COLO668 (cell line): Measurements from ENCODE around the gene COP1.

ENCODE experiments used
- DNase-seq: peaks from one replicate; lab custom pipeline; 2025; ENCODE audit not compliant: unreplicated experiment; lab: John Stamatoyannopoulos, UW

Gene COP1

DNA sequence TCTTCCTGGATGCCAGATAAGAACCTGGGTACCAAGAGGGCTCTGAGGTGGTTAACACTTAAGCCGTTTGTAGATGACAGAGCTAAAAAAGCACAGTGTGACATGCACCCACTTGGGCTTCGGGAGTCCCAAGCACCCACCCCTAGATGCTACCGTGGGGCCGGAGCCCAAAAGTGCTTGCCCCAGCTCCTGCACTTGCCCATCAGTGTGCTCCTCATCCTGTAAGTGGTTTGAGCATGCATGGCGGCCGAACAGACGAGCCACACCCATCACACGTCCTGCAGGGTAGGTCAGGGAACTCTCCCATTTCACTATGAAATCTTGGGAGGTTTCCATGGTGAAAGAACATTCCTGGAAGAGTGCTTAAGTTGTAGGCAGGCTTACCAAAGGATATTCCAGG lies 304.8 kb downstream of the COP1 start:
- no peak for DNase-seq

DNA sequence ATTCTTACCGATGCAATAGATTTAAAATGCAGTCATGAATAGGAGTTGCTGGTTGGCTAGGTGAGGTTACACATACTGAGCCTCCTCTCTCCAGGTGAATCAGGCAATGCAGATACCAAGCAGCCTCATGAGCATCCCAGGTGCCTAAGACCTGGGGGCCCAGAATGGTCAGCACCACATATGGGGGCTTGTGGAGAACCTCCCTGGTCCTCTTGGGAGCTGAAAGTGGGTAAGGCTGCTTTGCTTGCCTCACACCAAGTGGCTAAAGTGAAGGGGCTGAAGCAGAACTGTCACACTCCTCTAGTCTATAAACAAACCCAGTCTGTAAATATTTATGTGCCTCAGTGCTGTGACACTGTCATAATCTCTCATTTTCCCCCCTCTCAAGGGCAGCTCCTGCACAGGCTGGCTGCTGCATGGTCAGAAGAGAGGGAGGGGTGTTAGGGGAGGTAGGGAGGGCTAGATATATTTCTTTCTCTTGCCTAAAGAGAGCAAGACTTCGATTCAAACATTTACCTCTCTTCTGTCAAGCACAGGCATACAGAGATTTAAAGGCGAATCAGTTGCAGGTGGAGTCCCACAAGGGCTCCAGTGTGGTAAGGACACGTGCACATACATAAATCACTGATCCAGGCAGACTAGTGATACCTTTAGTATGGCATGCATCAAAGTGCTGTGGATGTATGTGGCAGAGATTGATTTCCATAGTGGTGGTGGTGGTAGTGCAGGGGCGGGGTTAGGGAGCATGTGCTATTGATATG lies 305.8 kb downstream of the COP1 start:
- DNase-seq, result no peak

DNA sequence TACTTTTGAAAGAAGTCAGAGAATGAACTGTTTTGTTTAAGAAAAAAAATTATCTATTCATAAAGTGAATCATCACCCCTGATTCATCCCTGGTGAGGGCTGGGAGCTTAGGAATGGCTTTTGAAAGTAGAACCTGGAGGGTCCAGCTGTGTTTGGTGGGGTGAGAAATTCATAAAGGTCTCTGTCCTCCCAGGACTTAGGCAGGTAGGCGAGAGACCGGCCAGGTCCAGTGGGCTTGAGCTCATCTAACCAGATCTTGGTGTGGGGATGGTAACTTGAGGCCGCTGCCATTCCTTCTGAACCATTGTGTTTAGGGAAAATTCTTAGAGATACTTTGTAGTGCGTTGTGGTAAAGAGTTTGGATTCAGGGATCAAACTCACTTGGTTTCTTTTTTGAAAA lies 306.9 kb downstream of the COP1 start:
- DNase-seq, result no peak

DNA sequence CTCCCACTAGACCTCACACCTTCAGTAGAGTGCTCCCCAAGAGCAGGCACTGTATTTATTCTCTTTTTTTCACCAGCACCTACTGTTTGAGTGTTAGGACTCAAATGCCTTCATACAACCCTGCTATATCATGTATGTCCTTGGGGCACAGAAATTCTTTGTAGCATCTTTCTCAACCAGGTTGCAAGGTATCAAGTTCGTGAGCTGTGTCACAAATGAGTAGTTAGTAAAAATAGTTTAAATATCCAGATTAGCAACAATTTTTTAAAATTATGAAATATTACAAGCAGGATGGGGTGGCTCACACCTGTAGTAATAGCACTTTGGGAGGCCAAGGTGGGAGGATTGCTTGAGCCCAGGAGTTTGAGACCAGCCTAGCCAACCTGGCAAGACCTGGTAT lies 311.1 kb downstream of the COP1 start:
- DNase-seq, result no peak
